Esophagus squamous epithelium (tissue), 4 donors: Measurements from ENCODE around the gene FABP6.

Experiments used
- POLR2A ChIP-seq, 4 donors: fragments of 450-650 bp; IDR thresholded peaks; one replicate each; pipeline ENCODE4 v1.6.1; 2017; ENCODE audit warnings: antibody characterized with exemption in 4 of 4, mild to moderate bottlenecking in 4 of 4, moderate library complexity in 3 of 4
- TF ChIP-seq, protein P1 (sequence below), 6 experiments: fragments of 450-650 bp in 4 of 6; fragments of 200-600 bp in 2 of 6; sonication (generic) in 2 of 6; IDR thresholded peaks; one replicate each; pipeline ENCODE4 v1.5.1; 2016 to 2019; ENCODE audit warnings: antibody characterized with exemption in 6 of 6, mild to moderate bottlenecking in 4 of 6, moderate library complexity in 4 of 6

DNA sequence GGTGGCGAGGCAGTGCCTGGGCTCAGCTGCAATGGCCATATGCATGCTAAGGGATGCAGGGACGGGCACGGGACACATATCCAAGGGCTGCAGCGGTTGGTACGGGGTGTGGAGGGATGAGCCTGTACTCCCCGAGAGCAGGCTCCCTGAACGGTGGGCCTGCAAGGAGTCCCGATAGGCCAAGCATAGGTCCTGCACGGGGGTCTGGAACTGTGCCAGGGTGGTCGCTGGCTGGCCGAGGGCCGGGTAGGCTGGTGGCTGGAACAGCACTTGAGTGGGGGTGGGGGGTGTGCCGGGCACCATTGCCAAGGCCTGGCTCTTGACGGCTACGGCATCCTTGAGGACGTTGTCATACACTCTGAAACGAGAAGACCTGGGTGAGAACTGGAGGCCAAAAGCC lies 24.1 kb downstream of the FABP6 start:
- TF ChIP-seq, protein P1, sequence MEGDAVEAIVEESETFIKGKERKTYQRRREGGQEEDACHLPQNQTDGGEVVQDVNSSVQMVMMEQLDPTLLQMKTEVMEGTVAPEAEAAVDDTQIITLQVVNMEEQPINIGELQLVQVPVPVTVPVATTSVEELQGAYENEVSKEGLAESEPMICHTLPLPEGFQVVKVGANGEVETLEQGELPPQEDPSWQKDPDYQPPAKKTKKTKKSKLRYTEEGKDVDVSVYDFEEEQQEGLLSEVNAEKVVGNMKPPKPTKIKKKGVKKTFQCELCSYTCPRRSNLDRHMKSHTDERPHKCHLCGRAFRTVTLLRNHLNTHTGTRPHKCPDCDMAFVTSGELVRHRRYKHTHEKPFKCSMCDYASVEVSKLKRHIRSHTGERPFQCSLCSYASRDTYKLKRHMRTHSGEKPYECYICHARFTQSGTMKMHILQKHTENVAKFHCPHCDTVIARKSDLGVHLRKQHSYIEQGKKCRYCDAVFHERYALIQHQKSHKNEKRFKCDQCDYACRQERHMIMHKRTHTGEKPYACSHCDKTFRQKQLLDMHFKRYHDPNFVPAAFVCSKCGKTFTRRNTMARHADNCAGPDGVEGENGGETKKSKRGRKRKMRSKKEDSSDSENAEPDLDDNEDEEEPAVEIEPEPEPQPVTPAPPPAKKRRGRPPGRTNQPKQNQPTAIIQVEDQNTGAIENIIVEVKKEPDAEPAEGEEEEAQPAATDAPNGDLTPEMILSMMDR (IDR thresholded peaks at IDR 0.05): no peak
- no peak for TF ChIP-seq POLR2A (IDR thresholded peaks at IDR 0.05)
